Esophagus (tissue), 2 donors: ENCODE measurements around the gene ABHD18. TPM values are rescaled to one million over a fixed set of nuclear protein-coding genes. Genes with fewer than 3 reads are reported as not detected.
A peak's percentile ranks its signal among the peaks of the same experiment; 100 is the strongest.
"Not testable (repeated sequence)": the region's sequence is repeated elsewhere in the genome, so short reads cannot be mapped to it uniquely, and the experiment has no call there.

Experiments
- H3K27ac ChIP-seq, 2 donors: one replicate each; pipeline ENCODE4 v1.5.1; 2013; ENCODE audit warnings: low read depth in 2 of 2, mild to moderate bottlenecking in 2 of 2, inconsistent platforms in 1 of 2, low read length in 1 of 2, moderate library complexity in 1 of 2
- H3K27me3 ChIP-seq, 2 donors: one replicate each; pipeline ENCODE4 v1.6.1; 2013; ENCODE audit warnings: low read length in 2 of 2, control low read depth in 1 of 2, mild to moderate bottlenecking in 1 of 2; ENCODE audit not compliant: insufficient read depth in 2 of 2, control insufficient read depth in 1 of 2
- H3K36me3 ChIP-seq, 2 donors: one replicate each; pipeline ENCODE4 v1.6.1; 2013; ENCODE audit warnings: low read length in 1 of 2; ENCODE audit not compliant: control insufficient read depth in 2 of 2, insufficient read depth in 2 of 2
- H3K4me1 ChIP-seq, 2 donors: one replicate each; pipeline ENCODE4 v1.6.1; 2013; ENCODE audit warnings: low read length in 1 of 2; ENCODE audit not compliant: control insufficient read depth in 2 of 2, insufficient read depth in 2 of 2
- H3K4me3 ChIP-seq, 2 donors: one replicate each; pipeline ENCODE4 v1.5.1; 2013; ENCODE audit warnings: low read length in 2 of 2, mild to moderate bottlenecking in 2 of 2, low read depth in 1 of 2, moderate library complexity in 1 of 2
- H3K9me3 ChIP-seq, 2 donors: one replicate each; pipeline ENCODE4 v1.6.1; 2013; ENCODE audit warnings: mild to moderate bottlenecking in 2 of 2, low read depth in 1 of 2, low read length in 1 of 2, moderate library complexity in 1 of 2; ENCODE audit not compliant: control insufficient read depth in 2 of 2, insufficient read depth in 1 of 2
- WGBS, 2 donors: extraction: QIAGEN DNeasy Blood & Tissue Kit; methylation state at CpG; one replicate each; pipeline ENCODE4 v1.1.7; 2013; 5-methylcytosine and 5-hydroxymethylcytosine counted together
- polyA plus RNA-seq, 2 donors: library from polyadenylated mRNA; stranded (reverse); fragments of 200-250 nt; gene quantifications; one replicate each; pipeline ENCODE4 v1.2.3, GENCODE V29; 2013
- donor health status: healthy with polysubstance abuse.
- donor health status: Bipolar disorder and iron deficiency.

ABHD18 gene
- 1 to 10 TPM; 2.4 to 2.6 TPM for polyA plus RNA-seq

GRCh38 chr4:127965062-127965802 is at the start of gene ABHD18, which contains the start of gene MFSD8:
ABHD18 (plus strand) TSS chr4:127965406; CDS start chr4:127982956, 17,550 bp downstream.
MFSD8 (minus strand) TSS chr4:127965173; CDS start chr4:127965133, 40 bp downstream.
- Histone ChIP-seq H3K27me3 (no peaks in the 10 kb centered on the region), H3K36me3 (no peaks in the 10 kb centered on the region), H3K4me3 (peak within 1 kb of the TSS; percentile 75 to 93), H3K27ac (peak within 1 kb of the TSS; percentile 99), H3K9me3 (no peaks in the 10 kb centered on the region), H3K4me1 (no peaks in the 10 kb centered on the region)
- WGBS, 2 donors = 0% methylated on average over 63 to 69 of the region's 69 CpGs

DNA sequence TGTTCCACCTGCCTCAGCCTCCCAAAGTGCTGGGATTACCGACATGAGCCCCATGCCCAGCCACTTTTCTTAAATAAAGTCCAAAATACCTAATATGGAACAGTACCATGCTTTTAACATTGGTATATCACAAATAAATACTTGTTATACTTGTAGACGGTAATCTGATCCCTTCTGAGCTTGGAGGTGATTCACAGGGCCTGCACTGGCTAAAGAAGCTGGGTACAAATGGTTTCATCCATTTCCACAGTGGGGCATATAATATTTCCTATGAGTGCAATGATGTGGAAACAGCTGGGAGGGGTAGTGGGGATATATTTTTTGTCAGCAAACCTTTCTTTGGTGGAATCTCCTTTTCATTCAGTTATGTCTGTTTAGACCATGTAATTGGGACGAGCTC is 48.7 kb upstream of the ABHD18 start:
- 95 to 97% methylated on average over 3 of the region's 3 CpGs for WGBS, 2 donors
- Histone ChIP-seq H3K27me3 (no peaks in the 10 kb centered on the region), H3K4me1 (no peaks in the 10 kb centered on the region), H3K36me3 (peaks cover 3 to 4% of the 10 kb centered on the region in 2 donors), H3K27ac (no peak overlapping the region), H3K9me3 (no peaks in the 10 kb centered on the region), H3K4me3 (no peak overlapping the region)

DNA sequence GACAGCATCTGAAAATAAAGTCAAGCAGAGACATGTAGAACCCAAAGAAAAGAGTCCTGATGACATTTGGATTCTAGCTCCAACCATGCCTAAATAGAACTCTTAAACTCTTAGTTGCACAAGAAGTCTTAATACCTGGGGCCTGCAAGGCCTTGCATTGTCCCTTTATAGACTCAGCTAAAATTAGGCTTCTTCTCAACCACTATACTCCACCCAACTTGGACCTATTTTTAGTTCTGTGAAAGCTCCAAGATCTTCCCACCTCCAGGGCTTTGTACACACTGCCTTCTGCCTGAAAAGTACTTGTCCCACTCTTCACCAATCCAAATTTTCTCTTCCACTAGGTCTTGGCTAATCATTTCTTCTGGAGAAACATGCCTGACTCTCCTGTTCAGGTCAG is 48.1 kb upstream of the ABHD18 start:
- Histone ChIP-seq H3K27ac (no peak overlapping the region), H3K36me3 (peaks cover 3 to 4% of the 10 kb centered on the region in 2 donors), H3K27me3 (no peaks in the 10 kb centered on the region), H3K4me3 (no peak overlapping the region), H3K9me3 (no peaks in the 10 kb centered on the region), H3K4me1 (no peaks in the 10 kb centered on the region)

GRCh38 chr4:127920521-127920920 is 44.7 kb upstream of the ABHD18 start:
- Histone ChIP-seq H3K36me3 (peaks cover 3 to 4% of the 10 kb centered on the region in 2 donors), H3K27me3 (no peaks in the 10 kb centered on the region), H3K4me3 (no peak overlapping the region), H3K9me3 (no peaks in the 10 kb centered on the region), H3K27ac (no peak overlapping the region), H3K4me1 (no peaks in the 10 kb centered on the region)
- 92 to 96% methylated on average over 3 of the region's 3 CpGs for WGBS, 2 donors

DNA sequence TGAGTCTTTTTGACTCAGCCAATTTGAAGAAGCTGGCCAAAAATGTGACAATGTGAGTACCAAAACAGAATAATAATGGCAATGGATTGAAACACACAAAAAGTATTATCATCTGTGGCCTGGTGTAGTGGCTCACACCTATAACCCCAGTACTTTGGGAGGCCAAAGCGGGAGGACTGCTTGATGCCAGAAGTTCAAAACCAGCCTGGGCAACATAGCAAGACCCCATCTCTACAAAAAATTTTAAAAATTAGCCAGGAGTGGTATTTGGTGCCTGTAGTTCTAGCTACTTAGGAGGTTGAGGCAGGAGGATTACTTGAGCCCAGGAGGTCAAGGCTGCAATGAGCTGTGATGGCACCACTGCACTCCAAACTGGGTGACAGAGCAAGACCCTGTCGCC is 43.0 kb upstream of the ABHD18 start:
- WGBS, 2 donors = 95 to 99% methylated on average over 2 of the region's 2 CpGs
- peaks cover 3 to 4% of the 10 kb centered on the region in 2 donors for H3K36me3 ChIP-seq

GRCh38 chr4:127925720-127926119 is 39.5 kb upstream of the ABHD18 start:
- H3K9me3 ChIP-seq, H3K4me1 ChIP-seq, H3K27me3 ChIP-seq, H3K36me3 ChIP-seq, H3K4me3 ChIP-seq, H3K27ac ChIP-seq: not testable (repeated sequence)
- 99 to 100% methylated on average over 2 of the region's 2 CpGs for WGBS, 2 donors

More for the DNA sequence above, 43.0 kb upstream of the ABHD18 start:
- H3K9me3 ChIP-seq = no peaks in the 10 kb centered on the region
- H3K27me3 ChIP-seq = no peaks in the 10 kb centered on the region
- H3K4me3 ChIP-seq = no peak overlapping the region
- no peak overlapping the region for H3K27ac ChIP-seq
- no peaks in the 10 kb centered on the region for H3K4me1 ChIP-seq

DNA sequence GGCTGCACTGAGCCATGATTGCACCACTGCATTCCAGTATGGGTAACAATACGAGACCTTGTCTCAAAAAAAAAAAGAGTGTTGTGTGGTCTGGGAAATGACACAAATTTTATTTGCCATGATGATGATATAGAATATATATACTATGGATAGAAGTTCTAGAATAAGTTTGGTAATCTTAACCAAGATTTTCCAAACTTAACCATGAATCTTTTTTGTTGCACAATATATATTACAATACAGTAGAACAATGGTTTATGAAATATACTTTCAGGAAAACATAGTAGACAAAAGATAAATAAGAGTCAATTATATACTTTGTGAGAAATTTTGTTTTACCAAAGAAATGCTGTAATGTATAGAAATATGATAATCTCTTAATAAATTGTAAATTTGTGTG is 35.0 kb upstream of the ABHD18 start:
- 98 to 100% methylated on average over 1 of the region's 1 CpG for WGBS, 2 donors
- no peaks in the 10 kb centered on the region for H3K36me3 ChIP-seq

GRCh38 chr4:127931836-127932235 is 33.4 kb upstream of the ABHD18 start:
- not testable (repeated sequence) for H3K27ac ChIP-seq, H3K27me3 ChIP-seq, H3K36me3 ChIP-seq, H3K4me1 ChIP-seq, H3K4me3 ChIP-seq, H3K9me3 ChIP-seq
- 90 to 92% methylated on average over 6 of the region's 6 CpGs for WGBS, 2 donors

More for the DNA sequence above, 35.0 kb upstream of the ABHD18 start:
- Histone ChIP-seq H3K4me1 (no peaks in the 10 kb centered on the region), H3K4me3 (no peak overlapping the region), H3K9me3 (no peaks in the 10 kb centered on the region), H3K27ac (no peak overlapping the region), H3K27me3 (no peaks in the 10 kb centered on the region)

GRCh38 chr4:127936974-127937373 is 28.2 kb upstream of the ABHD18 start:
- no peaks in the 10 kb centered on the region for H3K4me1 ChIP-seq
- no peaks in the 10 kb centered on the region for H3K36me3 ChIP-seq
- WGBS, 2 donors = 94 to 95% methylated on average over 1 of the region's 1 CpG
- H3K27me3 ChIP-seq = no peaks in the 10 kb centered on the region
- no peak overlapping the region for H3K4me3 ChIP-seq
- H3K27ac ChIP-seq = no peak overlapping the region
- H3K9me3 ChIP-seq = no peaks in the 10 kb centered on the region

DNA sequence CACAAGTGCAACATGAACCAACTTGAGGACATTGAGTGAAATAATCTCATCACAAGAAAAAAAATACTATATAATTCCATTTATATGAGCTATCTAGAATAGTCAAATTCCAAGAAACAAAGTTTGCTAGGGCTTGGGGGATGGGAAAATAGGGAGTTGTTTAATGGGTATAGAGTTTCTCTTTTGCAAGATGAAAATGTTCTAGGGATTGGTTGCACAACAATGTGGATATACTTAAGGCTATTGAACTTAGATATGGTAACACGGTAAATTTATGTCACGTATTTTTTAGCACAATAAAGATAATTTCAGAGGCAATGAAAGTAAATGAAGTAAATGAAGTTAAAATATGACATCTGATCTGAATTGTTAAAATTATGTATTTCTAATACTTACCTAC is 8.1 kb upstream of the ABHD18 start:
- peaks cover 0 to 2% of the 10 kb centered on the region in 2 donors for H3K36me3 ChIP-seq
- no peak overlapping the region for H3K4me3 ChIP-seq
- H3K27me3 ChIP-seq = no peaks in the 10 kb centered on the region
- no peak overlapping the region for H3K27ac ChIP-seq
- no peaks in the 10 kb centered on the region for H3K4me1 ChIP-seq
- WGBS, 2 donors = 94 to 98% methylated on average over 2 of the region's 2 CpGs
- no peaks in the 10 kb centered on the region for H3K9me3 ChIP-seq
